ENCODE results near the gene LAPTM5.
"Not testable (repeated sequence)": the region's sequence is repeated elsewhere in the genome, so short reads cannot be mapped to it uniquely, and the experiment has no call there.

LAPTM5 gene

DNA sequence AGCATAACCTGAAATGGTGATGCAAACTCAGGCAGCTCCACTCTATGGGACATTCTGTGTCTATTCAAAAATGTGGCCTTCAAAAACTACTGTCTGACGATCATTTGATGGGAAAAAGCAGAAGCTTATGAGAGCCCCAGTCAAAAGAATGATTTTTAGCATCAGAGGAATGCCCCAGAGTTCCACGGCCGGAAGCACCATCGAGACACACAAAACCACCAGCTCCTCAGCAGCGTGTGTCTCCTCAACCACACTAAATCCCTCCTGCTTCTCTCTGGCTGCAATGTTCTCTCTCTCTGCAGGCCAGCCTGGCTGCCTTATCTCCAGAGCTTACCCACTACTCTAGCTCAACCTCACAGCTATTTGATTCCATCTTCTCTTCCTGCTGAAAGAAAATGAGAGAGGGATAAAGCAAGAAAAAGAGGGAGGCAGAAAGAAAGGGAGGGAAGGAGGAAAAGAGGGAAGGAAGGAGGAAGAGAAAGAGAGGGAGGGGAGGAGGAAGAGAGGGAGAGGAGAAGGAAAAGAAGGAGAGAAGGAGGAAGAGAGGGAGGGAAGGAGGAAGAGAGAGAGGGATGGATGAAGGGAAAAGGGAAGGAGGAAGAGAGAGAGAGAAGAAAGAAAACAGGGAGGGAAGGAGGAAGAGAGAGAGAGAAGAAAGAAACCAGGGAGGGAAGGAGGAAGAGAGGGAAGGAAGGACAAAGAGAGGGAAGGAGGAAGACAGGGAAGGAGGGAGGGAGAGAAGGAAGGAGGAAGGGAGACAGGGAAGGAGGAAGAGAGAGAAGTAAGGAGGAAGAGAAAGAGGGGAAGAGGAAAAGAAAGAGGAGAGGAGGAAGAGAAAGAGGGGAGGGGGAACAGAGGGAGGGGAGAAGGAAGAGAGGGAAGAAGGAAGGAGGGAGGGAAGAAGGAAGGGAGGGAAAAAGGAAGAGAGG lies 33.5 kb upstream of the LAPTM5 start:
- DNase-seq, result no peak
- no peak overlapping the region for H3K4me3 Mint-ChIP-seq
- no peaks in the 10 kb centered on the region for H3K36me3 Mint-ChIP-seq (ENCODE audit: low read depth)
- H3K9me3 Mint-ChIP-seq, result no peaks in the 10 kb centered on the region
- H3K27me3 Mint-ChIP-seq, result peaks cover 18% of the 10 kb centered on the region
- no peak overlapping the region for H3K27ac Mint-ChIP-seq
- H3K4me1 Mint-ChIP-seq (ENCODE audit: low read depth), result peaks cover 6% of the 10 kb centered on the region

DNA sequence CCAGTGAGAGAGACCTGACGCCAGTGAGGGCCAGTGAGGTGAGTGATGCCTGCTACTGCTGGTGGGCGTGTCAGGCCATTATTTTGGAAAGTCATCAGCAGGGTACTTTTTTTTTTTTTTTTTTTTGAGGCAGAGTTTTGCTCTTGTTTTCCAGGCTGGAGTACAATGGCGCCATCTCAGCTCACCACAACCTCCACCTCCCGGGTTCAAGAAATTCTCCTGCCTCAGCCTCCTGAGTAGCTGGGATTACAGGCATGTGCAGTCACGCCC lies 32.6 kb upstream of the LAPTM5 start:
- H3K4me3 Mint-ChIP-seq; H3K4me1 Mint-ChIP-seq (ENCODE audit: low read depth); H3K9me3 Mint-ChIP-seq; H3K27ac Mint-ChIP-seq; H3K36me3 Mint-ChIP-seq (ENCODE audit: low read depth); DNase-seq: not testable (repeated sequence)
- H3K27me3 Mint-ChIP-seq, result peaks cover 18% of the 10 kb centered on the region

DNA sequence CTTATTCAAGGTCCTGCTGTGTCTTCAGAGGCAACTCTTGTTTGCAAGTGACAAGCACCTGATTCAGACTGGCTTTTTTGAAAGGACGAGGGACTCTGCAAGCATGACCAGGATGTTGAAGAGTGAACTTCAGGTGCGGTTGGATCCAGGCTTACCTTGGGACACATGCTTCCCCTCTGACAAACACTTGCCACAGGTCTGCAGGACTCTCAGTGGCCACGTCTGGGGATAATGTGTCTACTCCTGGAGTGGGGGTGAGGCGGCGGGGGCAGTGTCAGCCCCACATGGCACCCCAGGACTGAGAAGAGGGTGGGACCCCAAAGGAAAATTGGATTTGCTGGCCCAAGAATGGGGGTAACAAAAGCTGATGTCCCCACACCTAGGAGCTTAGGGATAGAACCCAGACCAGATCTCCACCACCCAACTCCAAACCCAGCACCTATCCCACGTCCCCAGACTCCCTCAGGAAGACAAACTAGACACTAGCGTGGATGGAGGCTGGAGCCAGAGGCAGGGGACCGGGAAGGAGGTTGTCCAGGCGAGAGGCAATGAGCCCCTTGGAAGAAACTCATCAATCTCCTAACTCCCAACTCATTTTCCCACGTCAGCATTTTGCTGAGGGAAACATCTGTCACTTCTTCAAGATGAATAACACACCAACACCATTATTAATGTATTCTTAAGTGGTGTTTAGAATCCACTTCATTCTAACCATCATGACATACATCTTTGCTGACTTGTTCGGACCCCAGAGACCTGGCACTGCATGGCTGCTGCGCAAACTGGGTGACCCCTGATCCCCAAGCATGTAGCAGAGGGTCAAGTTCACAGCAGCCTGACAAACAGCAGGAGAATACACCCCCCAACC lies 32.0 kb upstream of the LAPTM5 start:
- Mint-ChIP-seq H3K4me1 (ENCODE audit: low read depth) (peaks cover 6% of the 10 kb centered on the region), H3K36me3 (ENCODE audit: low read depth) (no peaks in the 10 kb centered on the region), H3K27ac (no peak overlapping the region), H3K4me3 (no peak overlapping the region), H3K9me3 (no peaks in the 10 kb centered on the region), H3K27me3 (peaks cover 18% of the 10 kb centered on the region)
- DNase-seq, result no peak

DNA sequence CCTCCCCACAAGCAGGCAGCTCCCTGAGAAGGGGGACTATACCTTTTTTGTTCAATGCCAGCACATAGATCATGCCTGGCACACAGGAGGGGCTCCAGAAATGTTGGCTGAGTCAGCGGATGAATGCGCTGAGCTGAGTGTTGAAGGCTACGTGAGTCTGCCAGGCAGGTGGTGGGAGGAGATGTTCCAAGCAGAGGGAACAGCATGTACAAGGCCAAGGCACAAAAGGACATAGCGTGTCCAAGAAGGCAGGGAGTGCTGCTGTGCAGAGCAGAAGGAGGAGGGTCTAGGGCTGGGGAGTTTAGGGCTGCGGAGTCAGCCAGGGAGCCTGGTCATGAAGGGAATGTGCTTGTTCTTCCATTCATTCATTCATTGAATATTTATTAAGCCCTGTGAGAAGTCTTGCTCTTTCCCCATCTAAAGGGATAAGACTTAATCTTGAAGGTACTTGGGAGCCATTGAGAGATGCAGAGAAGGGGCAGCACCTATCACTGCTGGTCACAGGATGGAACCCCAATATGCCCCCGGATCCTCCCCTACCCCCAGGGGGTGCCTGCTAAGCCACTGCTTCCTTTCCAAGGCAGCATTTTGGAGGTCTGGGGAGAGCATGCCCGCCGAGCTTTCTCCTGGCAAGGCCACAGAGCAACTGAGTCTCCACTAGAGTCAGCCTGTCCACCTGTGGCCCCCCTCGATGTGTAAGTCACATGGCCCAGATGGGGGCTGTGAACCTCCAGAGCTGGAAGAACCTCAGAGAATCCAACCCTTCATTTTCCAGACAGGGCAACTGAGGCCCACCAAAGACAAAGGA lies 31.2 kb upstream of the LAPTM5 start:
- H3K27me3 Mint-ChIP-seq, result peaks cover 18% of the 10 kb centered on the region
- no peaks in the 10 kb centered on the region for H3K9me3 Mint-ChIP-seq
- peaks cover 6% of the 10 kb centered on the region for H3K4me1 Mint-ChIP-seq (ENCODE audit: low read depth)
- no peak overlapping the region for H3K4me3 Mint-ChIP-seq
- H3K36me3 Mint-ChIP-seq (ENCODE audit: low read depth), result no peaks in the 10 kb centered on the region
- DNase-seq, result no peak
- H3K27ac Mint-ChIP-seq, result no peak overlapping the region

DNA sequence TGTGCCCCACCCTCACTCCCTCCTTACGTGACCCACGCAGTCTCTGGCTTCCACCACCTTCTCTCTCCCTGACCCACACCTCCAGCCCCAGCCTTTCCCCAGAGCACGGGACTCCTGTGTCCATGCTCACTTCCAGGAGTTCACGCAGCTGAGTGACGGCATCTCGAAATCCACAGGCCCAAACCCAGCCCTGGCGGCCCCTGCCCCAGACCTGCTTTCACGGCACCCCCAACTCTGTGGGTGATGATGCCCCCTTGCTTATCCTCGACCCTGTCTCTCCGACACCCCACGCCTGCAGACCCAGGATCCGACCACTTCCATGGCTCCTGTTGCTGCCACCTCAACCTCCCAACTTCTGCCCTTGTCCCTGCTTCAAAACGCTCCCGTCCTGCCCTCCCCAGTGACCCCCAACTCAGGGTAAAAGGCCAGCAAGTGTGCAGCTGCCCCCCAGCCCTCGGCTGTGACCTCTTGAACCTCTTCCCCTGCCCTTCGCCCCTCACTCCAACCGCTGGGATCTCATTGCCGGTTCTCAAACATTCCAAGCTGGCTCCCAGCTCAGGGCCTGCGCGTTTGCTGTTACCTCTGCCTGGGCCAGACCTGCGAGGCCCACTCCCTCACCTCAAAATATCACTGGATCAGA lies 30.4 kb upstream of the LAPTM5 start:
- Mint-ChIP-seq H3K27ac (no peak overlapping the region), H3K9me3 (no peaks in the 10 kb centered on the region), H3K4me3 (no peak overlapping the region), H3K27me3 (peaks cover 16% of the 10 kb centered on the region), H3K4me1 (ENCODE audit: low read depth) (peaks cover 9% of the 10 kb centered on the region), H3K36me3 (ENCODE audit: low read depth) (no peaks in the 10 kb centered on the region)
- DNase-seq, result no peak

DNA sequence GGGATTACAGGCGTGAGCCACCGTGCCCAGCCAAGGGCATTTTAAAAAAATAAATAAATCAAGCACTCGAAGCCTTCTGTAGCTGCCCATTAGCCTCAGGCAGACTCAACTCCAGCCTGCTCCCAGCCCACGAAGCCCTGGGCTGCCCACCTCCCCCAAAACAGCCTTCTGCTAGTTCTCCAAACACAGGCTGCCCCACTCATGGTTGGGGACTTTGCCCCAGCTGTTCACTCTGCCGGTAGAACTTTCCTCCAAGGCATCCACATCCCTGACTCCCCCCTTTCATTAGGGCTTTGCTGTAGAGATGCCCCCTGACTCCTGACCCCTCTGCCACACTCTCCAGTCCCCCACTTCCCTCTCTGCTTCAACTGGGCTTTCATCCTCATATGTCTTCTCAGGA lies 29.7 kb upstream of the LAPTM5 start:
- peaks cover 14% of the 10 kb centered on the region for H3K27me3 Mint-ChIP-seq
- no peak overlapping the region for H3K27ac Mint-ChIP-seq
- H3K4me3 Mint-ChIP-seq, result no peak overlapping the region
- H3K36me3 Mint-ChIP-seq (ENCODE audit: low read depth), result no peaks in the 10 kb centered on the region
- peaks cover 15% of the 10 kb centered on the region for H3K4me1 Mint-ChIP-seq (ENCODE audit: low read depth)
- H3K9me3 Mint-ChIP-seq, result no peaks in the 10 kb centered on the region
- no peak for DNase-seq

DNA sequence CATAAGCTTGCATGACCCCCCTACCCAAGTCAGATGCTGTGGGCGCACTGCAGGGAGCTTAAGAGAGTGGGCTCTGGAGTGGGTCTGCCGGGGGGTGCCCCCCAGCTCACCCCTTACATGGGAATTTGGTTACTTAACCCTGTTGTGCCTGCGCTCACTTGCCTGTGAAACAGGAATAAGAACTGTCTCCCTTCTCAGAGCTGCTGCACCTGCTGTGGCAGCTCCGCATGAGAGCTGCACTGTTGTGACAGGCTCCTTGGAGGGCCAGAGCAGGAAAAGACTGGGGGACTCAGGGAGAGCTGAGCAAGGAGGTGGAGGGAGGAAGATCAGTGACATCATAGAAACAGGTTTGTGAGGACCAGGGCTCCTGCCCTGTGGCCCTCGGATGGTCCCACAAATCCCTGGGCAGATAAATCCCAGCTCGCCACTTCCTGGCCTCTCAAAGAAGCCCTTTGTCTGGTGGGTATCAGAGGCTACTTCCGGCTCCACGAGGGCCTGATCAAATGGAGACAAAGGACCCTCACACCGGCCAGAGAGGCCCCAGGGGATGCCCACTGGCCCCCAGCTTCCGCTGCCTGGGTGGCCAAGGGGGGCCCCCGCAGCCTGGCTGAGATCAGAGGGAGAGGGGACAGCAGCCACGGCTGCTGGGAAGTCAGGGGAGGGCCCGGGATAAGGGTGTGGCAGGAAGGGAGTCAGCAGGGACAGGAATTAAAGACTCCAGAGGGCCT lies 28.9 kb upstream of the LAPTM5 start:
- Mint-ChIP-seq H3K27ac (no peak overlapping the region), H3K36me3 (ENCODE audit: low read depth) (no peaks in the 10 kb centered on the region), H3K4me1 (ENCODE audit: low read depth) (peaks cover 15% of the 10 kb centered on the region), H3K9me3 (no peaks in the 10 kb centered on the region), H3K27me3 (peaks cover 14% of the 10 kb centered on the region), H3K4me3 (no peak overlapping the region)
- no peak for DNase-seq

DNA sequence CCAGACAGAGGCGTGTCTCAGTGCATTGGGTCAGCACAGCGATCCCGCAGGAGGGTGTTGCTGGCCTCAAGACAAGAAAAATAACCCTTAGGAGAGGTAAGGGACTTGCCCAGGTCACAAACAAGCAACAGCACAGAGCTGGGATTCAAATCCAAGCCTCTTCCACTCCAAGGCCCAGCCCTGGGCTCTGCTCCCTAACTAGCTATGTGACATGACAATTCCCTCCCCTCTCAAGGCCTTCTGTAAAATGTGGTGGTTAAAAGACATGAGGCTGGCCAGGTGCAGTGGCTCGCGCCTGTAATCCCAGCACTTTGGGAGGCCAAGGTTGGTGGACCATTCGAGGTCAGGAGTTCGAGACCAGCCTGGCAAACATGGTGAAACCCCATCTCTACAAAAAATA lies 28.1 kb upstream of the LAPTM5 start:
- no peak for DNase-seq
- H3K4me1 Mint-ChIP-seq (ENCODE audit: low read depth), result peaks cover 11% of the 10 kb centered on the region
- no peaks in the 10 kb centered on the region for H3K36me3 Mint-ChIP-seq (ENCODE audit: low read depth)
- H3K27ac Mint-ChIP-seq, result no peak overlapping the region
- H3K27me3 Mint-ChIP-seq, result peaks cover 14% of the 10 kb centered on the region
- H3K9me3 Mint-ChIP-seq, result no peaks in the 10 kb centered on the region
- no peak overlapping the region for H3K4me3 Mint-ChIP-seq

DNA sequence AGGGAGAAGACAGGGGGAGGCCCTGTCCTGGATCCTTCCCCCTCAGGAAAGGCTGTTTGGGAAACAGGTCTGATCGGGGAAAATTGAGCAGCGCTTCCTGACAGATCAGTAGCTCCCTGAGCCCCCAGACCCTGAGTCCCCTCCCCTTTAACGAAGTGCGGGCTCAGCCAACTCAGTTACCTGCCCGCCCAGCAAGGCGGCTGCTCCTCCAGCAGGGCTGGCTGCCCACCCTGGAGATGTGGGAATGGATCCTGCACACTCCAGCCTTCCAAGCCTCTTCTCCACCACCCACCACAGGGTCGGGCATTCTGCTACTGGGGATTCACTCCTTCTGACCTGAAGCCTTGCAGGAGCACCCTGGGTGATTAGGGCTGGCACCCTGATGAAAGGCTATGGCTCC lies 27.6 kb upstream of the LAPTM5 start:
- Mint-ChIP-seq H3K9me3 (no peaks in the 10 kb centered on the region), H3K4me3 (no peak overlapping the region), H3K27me3 (peaks cover 14% of the 10 kb centered on the region), H3K4me1 (ENCODE audit: low read depth) (peaks cover 8% of the 10 kb centered on the region), H3K27ac (no peak overlapping the region), H3K36me3 (ENCODE audit: low read depth) (no peaks in the 10 kb centered on the region)
- no peak for DNase-seq

DNA sequence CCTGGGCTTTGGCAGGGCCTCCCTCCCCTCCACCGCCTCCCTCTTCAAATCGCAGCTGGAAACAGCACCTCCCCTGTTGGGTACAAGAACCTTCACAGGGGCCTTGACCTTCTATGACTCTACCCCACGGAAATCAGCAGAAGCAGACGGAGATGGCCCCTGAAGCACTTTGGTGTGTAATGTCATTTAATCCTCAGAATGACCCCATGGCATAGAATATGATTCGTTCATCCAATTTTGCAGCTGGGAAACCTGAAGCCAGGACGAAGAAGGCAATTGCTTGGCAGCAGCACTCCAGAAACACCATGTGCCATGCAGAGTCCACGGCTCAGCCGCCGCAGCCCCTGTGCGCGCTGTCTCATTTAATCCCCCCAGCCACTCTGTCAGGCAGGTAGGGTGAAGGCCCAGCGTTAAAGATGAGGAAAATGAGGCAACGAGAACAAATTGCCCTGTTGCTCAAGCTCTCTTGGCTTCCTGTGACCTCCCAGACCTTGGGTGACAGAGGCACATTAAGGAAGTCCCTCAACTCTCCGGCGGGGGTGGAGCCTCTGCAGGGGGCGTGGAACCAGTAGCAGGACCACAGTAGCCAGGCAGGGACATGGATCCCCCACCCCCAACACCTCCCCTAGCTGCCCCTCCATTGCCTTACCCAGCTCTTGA lies 25.8 kb upstream of the LAPTM5 start:
- H3K4me3 Mint-ChIP-seq, result no peak overlapping the region
- peaks cover 20% of the 10 kb centered on the region for H3K4me1 Mint-ChIP-seq (ENCODE audit: low read depth)
- no peak for DNase-seq
- no peaks in the 10 kb centered on the region for H3K9me3 Mint-ChIP-seq
- peaks cover 3% of the 10 kb centered on the region for H3K27me3 Mint-ChIP-seq
- no peak overlapping the region for H3K27ac Mint-ChIP-seq
- no peaks in the 10 kb centered on the region for H3K36me3 Mint-ChIP-seq (ENCODE audit: low read depth)

DNA sequence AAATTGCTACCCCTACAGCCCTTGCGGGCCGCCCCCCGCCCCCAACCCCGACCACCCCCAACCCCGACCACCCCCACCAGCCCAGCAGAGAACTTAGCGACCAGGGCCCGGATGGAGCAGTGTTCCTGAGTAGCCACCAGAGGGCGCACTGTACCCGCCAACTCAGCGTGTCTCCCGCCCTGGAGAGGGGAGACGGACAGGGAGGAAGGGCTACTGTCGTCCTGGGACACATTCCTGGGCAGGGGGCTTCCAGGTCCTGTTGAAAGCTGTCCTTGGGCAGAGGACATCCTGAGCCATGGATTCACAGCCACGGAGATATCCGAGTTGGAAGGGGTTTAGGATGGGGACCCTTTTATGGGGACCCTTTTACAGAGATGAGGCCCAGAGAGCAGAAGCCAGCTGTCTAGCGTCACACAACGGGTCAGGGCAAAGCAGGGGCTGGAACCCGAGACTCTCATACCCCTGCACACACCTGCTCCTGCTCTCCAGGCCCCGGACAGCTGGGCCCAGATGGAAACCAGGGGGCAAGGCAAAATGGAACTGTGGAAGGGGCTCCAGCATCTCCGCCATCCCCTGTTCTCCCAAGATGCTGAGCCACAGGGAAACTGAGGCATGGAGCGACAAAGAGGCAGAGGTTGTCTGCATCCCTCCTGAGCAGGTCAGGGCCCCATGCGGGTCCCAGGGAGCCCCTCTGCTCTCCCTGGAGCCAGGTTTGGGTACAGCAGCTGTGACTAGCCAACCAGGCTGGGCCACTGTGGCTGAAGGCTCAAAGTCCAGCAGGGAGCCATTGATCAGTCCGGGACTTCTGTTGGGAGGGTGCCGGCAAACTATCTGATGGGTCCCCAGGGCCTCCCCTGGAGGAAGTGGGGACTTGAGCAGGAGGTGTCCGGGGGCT lies 25.0 kb upstream of the LAPTM5 start:
- H3K9me3 Mint-ChIP-seq, result no peaks in the 10 kb centered on the region
- peak overlapping the region; percentile 85 for H3K27ac Mint-ChIP-seq
- no peaks in the 10 kb centered on the region for H3K27me3 Mint-ChIP-seq
- peak overlapping the region; percentile 26 for H3K4me3 Mint-ChIP-seq
- peak; percentile 89 for DNase-seq
- no peaks in the 10 kb centered on the region for H3K36me3 Mint-ChIP-seq (ENCODE audit: low read depth)
- peaks cover 23% of the 10 kb centered on the region for H3K4me1 Mint-ChIP-seq (ENCODE audit: low read depth)

DNA sequence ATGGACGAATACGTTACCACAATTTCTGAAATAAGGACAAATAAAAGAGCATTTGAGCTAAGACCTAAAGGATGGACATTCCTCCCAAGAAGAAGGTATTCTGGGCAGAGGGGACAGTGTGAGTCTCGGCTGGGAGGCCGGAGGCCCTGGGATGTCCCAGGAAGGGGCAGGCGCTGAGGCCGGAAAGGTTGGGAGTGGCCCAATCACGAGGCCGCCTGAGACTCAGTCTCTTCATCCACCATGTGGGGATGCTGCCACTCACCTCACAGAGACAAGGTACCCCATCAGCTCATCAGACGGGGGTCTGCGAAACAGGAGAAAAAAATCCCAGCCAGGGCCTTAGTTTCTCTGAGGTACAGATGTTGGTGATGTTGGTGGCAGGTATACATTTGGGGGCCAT lies 24.3 kb upstream of the LAPTM5 start:
- Mint-ChIP-seq H3K4me3 (no peak overlapping the region), H3K27ac (no peak overlapping the region)
- DNase-seq, result no peak

More for the DNA sequence above, 24.3 kb upstream of the LAPTM5 start:
- Mint-ChIP-seq H3K4me1 (ENCODE audit: low read depth) (peaks cover 23% of the 10 kb centered on the region), H3K9me3 (no peaks in the 10 kb centered on the region), H3K36me3 (ENCODE audit: low read depth) (no peaks in the 10 kb centered on the region), H3K27me3 (no peaks in the 10 kb centered on the region)

Data from activated T-cell treated with anti-CD3 and anti-CD28 coated beads, Interleukin-2, amount 50 U/mL, for 24 hours (primary cell).